OCI-LY7 (cell line): ENCODE measurements around the gene EDAR. TPM values are rescaled to one million over a fixed set of nuclear protein-coding genes. Genes with fewer than 3 reads are reported as not detected.

Experiments used
- BruUV-seq: library from RNA; stranded (reverse); fragments of 400-500 nt; replicated peaks from 2 replicates; lab custom pipeline; 2021; lab: Mats Ljungman, UMichigan
- CTCF ChIA-PET: fragments of 300-600 bp; sonication (Branson Sonifier 250); formaldehyde crosslinking; loops from one replicate; lab custom pipeline; 2022; ENCODE audit warnings: antibody characterized with exemption; ENCODE audit not compliant: unreplicated experiment; lab: Charles Lee
- POLR2A ChIA-PET: fragments of 300-600 bp; sonication (Branson Sonifier 250); formaldehyde crosslinking; loops from one replicate; lab custom pipeline; 2022; ENCODE audit warnings: antibody characterized with exemption; lab: Charles Lee
- DNase-seq: peaks from one replicate; pipeline ENCODE4 v3.0.0-alpha.2; 2015; ENCODE audit warnings: low spot score
- H2AFZ ChIP-seq: fragments of 200-600 bp; sonication (generic), shearing (Covaris generic); 2 replicates; pipeline ENCODE4 v1.6.1; 2014; ENCODE audit warnings: mild to moderate bottlenecking, antibody characterized with exemption, low read length, moderate library complexity
- H3K27ac ChIP-seq: fragments of 200-600 bp; sonication (generic); 2 replicates; pipeline ENCODE4 v1.5.1; 2014; ENCODE audit warnings: mixed run types, low read depth, mild to moderate bottlenecking, moderate library complexity, low read length, inconsistent platforms; ENCODE audit not compliant: poor library complexity, severe bottlenecking
- H3K36me3 ChIP-seq: fragments of 200-600 bp; sonication (generic); 2 replicates; pipeline ENCODE4 v1.6.1; 2014; ENCODE audit warnings: mild to moderate bottlenecking, antibody characterized with exemption, low read length, moderate library complexity, mixed read lengths; ENCODE audit not compliant: insufficient read depth
- H3K4me1 ChIP-seq: fragments of 200-600 bp; sonication (generic); 2 replicates; pipeline ENCODE4 v1.5.1; 2014; ENCODE audit warnings: mild to moderate bottlenecking, low read length; ENCODE audit not compliant: insufficient read depth, poor library complexity, severe bottlenecking
- H3K4me2 ChIP-seq: fragments of 200-600 bp; sonication (generic); 2 replicates; pipeline ENCODE4 v1.6.1; 2014; ENCODE audit warnings: mild to moderate bottlenecking, low read length
- H3K4me3 ChIP-seq: fragments of 200-600 bp; sonication (generic); 2 replicates; pipeline ENCODE4 v1.5.1; 2014; ENCODE audit warnings: mild to moderate bottlenecking, low read depth, low read length; ENCODE audit not compliant: poor library complexity, severe bottlenecking
- H3K79me2 ChIP-seq: fragments of 200-600 bp; sonication (generic); 2 replicates; pipeline ENCODE4 v1.6.1; 2016; ENCODE audit warnings: low read depth, mild to moderate bottlenecking, low read length, moderate library complexity, mixed read lengths; ENCODE audit not compliant: insufficient read depth
- H3K9me2 ChIP-seq: fragments of 200-600 bp; sonication (generic); 2 replicates; pipeline ENCODE4 v1.6.1; 2016; ENCODE audit warnings: mild to moderate bottlenecking, low read length, mixed read lengths; ENCODE audit not compliant: insufficient read depth
- H3K9me3 ChIP-seq: fragments of 200-600 bp; sonication (generic); 2 replicates; pipeline ENCODE4 v1.6.1; 2014; ENCODE audit warnings: mild to moderate bottlenecking, mixed run types, low read length, mixed read lengths
- H4K20me1 ChIP-seq: fragments of 200-600 bp; sonication (generic); 2 replicates; pipeline ENCODE4 v1.6.1; 2014; ENCODE audit warnings: mild to moderate bottlenecking, antibody characterized with exemption, low read length, moderate library complexity, mixed read lengths; ENCODE audit not compliant: insufficient read depth
- CTCF ChIP-seq: fragments of 200-600 bp; sonication (generic); conservative IDR thresholded peaks from 2 replicates; pipeline ENCODE4 v1.5.1; 2014; ENCODE audit warnings: mild to moderate bottlenecking, antibody characterized with exemption, low read length, moderate library complexity, mixed read lengths
- EZH2phosphoT487 ChIP-seq: fragments of 200-600 bp; sonication (generic); IDR thresholded peaks from 2 replicates; pipeline ENCODE4 v1.6.1; 2018; ENCODE audit warnings: low read depth, borderline replicate concordance, mild to moderate bottlenecking, mixed run types, antibody characterized with exemption, low read length, moderate library complexity, mixed read lengths
- intact Hi-C: fragments of 100-400 bp; cut with micrococcal nuclease; formaldehyde crosslinking; loops from one replicate; pipeline ENCODE4 v1.10.0; 2022; ENCODE audit not compliant: unreplicated experiment
- total RNA-seq, 2 experiments: library from RNA; depleted of rRNA in 1 of 2; stranded (reverse); fragments of >200 nt in 1 of 2; shearing (Covaris generic) in 1 of 2; gene quantifications; 2 replicates each; pipeline ENCODE4 v1.2.3, GENCODE V29; 2014 to 2022

The EDAR gene
- total RNA-seq, 2 experiments from 2014 or later, result not detected

GRCh38 chr2:108944601-108945331, 44.3 kb downstream of the EDAR start:
- Histone ChIP-seq H3K79me2 (no peaks in the 10 kb centered on the region), H3K4me2 (no peak overlapping the region), H3K27ac (no peak overlapping the region), H3K4me1 (no peaks in the 10 kb centered on the region), H4K20me1 (no peaks in the 10 kb centered on the region), H2AFZ (no peak overlapping the region), H3K9me2 (no peaks in the 10 kb centered on the region), H3K4me3 (no peak overlapping the region), H3K36me3 (no peaks in the 10 kb centered on the region), H3K9me3 (peaks cover 7% of the 10 kb centered on the region; the same call in 1 of the 2 replicates)
- ChIA-PET POLR2A (no interaction called here), CTCF (no interaction called here)
- intact Hi-C loops, result no loop called here
- DNase-seq, result no peak
- TF ChIP-seq CTCF (no peak), EZH2phosphoT487 (no peak)
- BruUV-seq, result no TSS peak

- H3K4me1 ChIP-seq, result no peaks in the 10 kb centered on the region
- H3K79me2 ChIP-seq, result no peaks in the 10 kb centered on the region
- no peaks in the 10 kb centered on the region for H4K20me1 ChIP-seq
- no peak overlapping the region for H3K4me2 ChIP-seq
- H3K9me3 ChIP-seq, result peaks cover 7% of the 10 kb centered on the region; the same call in 1 of the 2 replicates
- no peak for TF ChIP-seq EZH2phosphoT487
- no peak for TF ChIP-seq CTCF
- BruUV-seq, result no TSS peak
- H3K36me3 ChIP-seq, result no peaks in the 10 kb centered on the region
- no peaks in the 10 kb centered on the region for H3K9me2 ChIP-seq
- no peak for DNase-seq
- ChIA-PET POLR2A (no interaction called here), CTCF (no interaction called here)
- intact Hi-C loops, result no loop called here
- H3K4me3 ChIP-seq, result no peak overlapping the region
- no peak overlapping the region for H2AFZ ChIP-seq
- no peak overlapping the region for H3K27ac ChIP-seq
Observed at GRCh38 chr2:108943751-108944150, 45.3 kb downstream of the EDAR start.

GRCh38 chr2:108942888-108943287, 46.1 kb downstream of the EDAR start:
- no peaks in the 10 kb centered on the region for H3K4me1 ChIP-seq
- ChIA-PET POLR2A (no interaction called here), CTCF (no interaction called here)
- H3K9me2 ChIP-seq, result no peaks in the 10 kb centered on the region
- no peak overlapping the region for H3K4me3 ChIP-seq
- H4K20me1 ChIP-seq, result no peaks in the 10 kb centered on the region
- H3K4me2 ChIP-seq, result no peak overlapping the region
- H3K27ac ChIP-seq, result no peak overlapping the region
- DNase-seq, result no peak
- BruUV-seq, result no TSS peak
- TF ChIP-seq EZH2phosphoT487, result no peak
- no peak for TF ChIP-seq CTCF
- no peak overlapping the region for H2AFZ ChIP-seq
- intact Hi-C loops, result no loop called here
- H3K9me3 ChIP-seq, result peaks cover 7% of the 10 kb centered on the region; the same call in 1 of the 2 replicates
- no peaks in the 10 kb centered on the region for H3K36me3 ChIP-seq
- H3K79me2 ChIP-seq, result no peaks in the 10 kb centered on the region
